Subcutaneous abdominal adipose tissue (tissue), 5 donors: ENCODE measurements around the gene NUP85.
A peak's percentile ranks its signal among the peaks of the same experiment; 100 is the strongest.
"Not testable (repeated sequence)": the region's sequence is repeated elsewhere in the genome, so short reads cannot be mapped to it uniquely, and the experiment has no call there.

ENCODE experiments used
- H3K27ac ChIP-seq: one replicate; pipeline ENCODE4 v1.7.0; 2013; ENCODE audit warnings: low read depth, mild to moderate bottlenecking, inconsistent platforms, low read length, moderate library complexity
- H3K27me3 ChIP-seq, 5 donors: one replicate each; pipeline ENCODE4 v1.7.0; 2013; ENCODE audit warnings: low read length in 5 of 5, inconsistent platforms in 1 of 5; ENCODE audit not compliant: control insufficient read depth in 5 of 5, insufficient read depth in 4 of 5
- H3K36me3 ChIP-seq, 5 donors: one replicate each; pipeline ENCODE4 v1.7.0; 2013; ENCODE audit warnings: low read length in 5 of 5; ENCODE audit not compliant: control insufficient read depth in 5 of 5, insufficient read depth in 5 of 5
- H3K4me1 ChIP-seq, 5 donors: one replicate each; pipeline ENCODE4 v1.7.0; 2013; ENCODE audit warnings: low read length in 5 of 5, mild to moderate bottlenecking in 3 of 5, moderate library complexity in 1 of 5; ENCODE audit not compliant: control insufficient read depth in 5 of 5, insufficient read depth in 5 of 5
- H3K4me3 ChIP-seq, 5 donors: one replicate each; pipeline ENCODE4 v1.7.0; 2013; ENCODE audit warnings: low read length in 5 of 5, low read depth in 1 of 5
- H3K9ac ChIP-seq, 5 donors: one replicate each; pipeline ENCODE4 v1.7.0; 2013; ENCODE audit warnings: low read length in 5 of 5, mild to moderate bottlenecking in 4 of 5, moderate library complexity in 3 of 5
- H3K9me3 ChIP-seq, 5 donors: one replicate each; pipeline ENCODE4 v1.7.0; 2013; ENCODE audit warnings: low read length in 5 of 5; ENCODE audit not compliant: control insufficient read depth in 5 of 5
- donor health status: healthy.
- donor health status: healthy.
- donor health status: healthy.
- donor health status: healthy.
- donor health status: healthy.

Gene NUP85

GRCh38 chr17:75205037-75205792 is at the start of gene NUP85:
NUP85 (plus strand) TSS chr17:75205679; CDS start chr17:75205762, 83 bp downstream.
- H3K4me3 ChIP-seq = peak within 1 kb of the TSS; percentile 84 to 98 (median 98)

GRCh38 chr17:75158480-75158879 is 47.0 kb upstream of the NUP85 start:
- not testable (repeated sequence) for H3K27ac ChIP-seq, H3K36me3 ChIP-seq, H3K27me3 ChIP-seq, H3K9ac ChIP-seq, H3K4me3 ChIP-seq, H3K9me3 ChIP-seq
- peaks cover 0 to 11% (median 9%) of the 10 kb centered on the region in 5 donors for H3K4me1 ChIP-seq

More at GRCh38 chr17:75205037-75205792, at the start of gene NUP85:
- H3K4me1 ChIP-seq = peaks cover 0 to 33% (median 27%) of the 10 kb centered on the region in 5 donors
- H3K36me3 ChIP-seq = peaks cover 6 to 16% (median 11%) of the 10 kb centered on the region in 5 donors
- H3K27me3 ChIP-seq = no peaks in the 10 kb centered on the region
- peak within 1 kb of the TSS; percentile 87 for H3K27ac ChIP-seq
- peak within 1 kb of the TSS; percentile 96 to 100 (median 99) for H3K9ac ChIP-seq
- no peaks in the 10 kb centered on the region for H3K9me3 ChIP-seq

- Histone ChIP-seq H3K9ac (no peak overlapping the region), H3K36me3 (peaks cover 0 to 4% (median 2%) of the 10 kb centered on the region in 5 donors), H3K9me3 (no peaks in the 10 kb centered on the region), H3K27me3 (no peaks in the 10 kb centered on the region), H3K4me1 (peaks cover 0 to 6% (median 5%) of the 10 kb centered on the region in 5 donors), H3K4me3 (no peak overlapping the region), H3K27ac (no peak overlapping the region)
Measured at GRCh38 chr17:75159196-75160031, 46.1 kb upstream of the NUP85 start.

- no peak overlapping the region for H3K4me3 ChIP-seq
- H3K4me1 ChIP-seq = no peaks in the 10 kb centered on the region
- H3K27me3 ChIP-seq = no peaks in the 10 kb centered on the region
- H3K36me3 ChIP-seq = peaks cover 0 to 7% (median 3%) of the 10 kb centered on the region in 5 donors
- no peaks in the 10 kb centered on the region for H3K9me3 ChIP-seq
- H3K9ac ChIP-seq = no peak overlapping the region
- no peak overlapping the region for H3K27ac ChIP-seq
Measured at GRCh38 chr17:75160211-75160610, 45.3 kb upstream of the NUP85 start.

GRCh38 chr17:75163074-75163473 is 42.4 kb upstream of the NUP85 start:
- no peaks in the 10 kb centered on the region for H3K27me3 ChIP-seq
- no peak overlapping the region for H3K9ac ChIP-seq
- H3K36me3 ChIP-seq = peaks cover 6 to 25% (median 16%) of the 10 kb centered on the region in 5 donors
- H3K4me1 ChIP-seq = no peaks in the 10 kb centered on the region
- H3K4me3 ChIP-seq = no peak overlapping the region
- no peak overlapping the region for H3K27ac ChIP-seq
- no peaks in the 10 kb centered on the region for H3K9me3 ChIP-seq

GRCh38 chr17:75164606-75165005 is 40.9 kb upstream of the NUP85 start:
- H3K36me3 ChIP-seq = peaks cover 6 to 30% (median 21%) of the 10 kb centered on the region in 5 donors

GRCh38 chr17:75168998-75169397 is 36.5 kb upstream of the NUP85 start:
- peaks cover 9 to 50% (median 30%) of the 10 kb centered on the region in 5 donors for H3K36me3 ChIP-seq
- no peaks in the 10 kb centered on the region for H3K4me1 ChIP-seq
- H3K27ac ChIP-seq = no peak overlapping the region
- H3K9me3 ChIP-seq = no peaks in the 10 kb centered on the region
- H3K4me3 ChIP-seq = no peak overlapping the region
- H3K27me3 ChIP-seq = no peaks in the 10 kb centered on the region
- no peak overlapping the region for H3K9ac ChIP-seq

More at GRCh38 chr17:75164606-75165005, 40.9 kb upstream of the NUP85 start:
- not testable (repeated sequence) for H3K9ac ChIP-seq, H3K9me3 ChIP-seq, H3K4me3 ChIP-seq, H3K27me3 ChIP-seq, H3K4me1 ChIP-seq, H3K27ac ChIP-seq

GRCh38 chr17:75173526-75173925 is 32.0 kb upstream of the NUP85 start:
- H3K27ac ChIP-seq = no peak overlapping the region
- H3K4me1 ChIP-seq = no peaks in the 10 kb centered on the region
- H3K4me3 ChIP-seq = no peak overlapping the region
- no peaks in the 10 kb centered on the region for H3K9me3 ChIP-seq
- H3K36me3 ChIP-seq = peaks cover 2 to 60% (median 41%) of the 10 kb centered on the region in 5 donors
- peak overlapping the region in 1 of 5 donors; percentile 39 for H3K9ac ChIP-seq
- no peaks in the 10 kb centered on the region for H3K27me3 ChIP-seq

GRCh38 chr17:75174996-75175395 is 30.5 kb upstream of the NUP85 start:
- peaks cover 0 to 6% (median 4%) of the 10 kb centered on the region in 5 donors for H3K4me1 ChIP-seq
- H3K36me3 ChIP-seq = peaks cover 2 to 64% (median 46%) of the 10 kb centered on the region in 5 donors
- no peak overlapping the region for H3K4me3 ChIP-seq
- H3K9ac ChIP-seq = no peak overlapping the region
- no peak overlapping the region for H3K27ac ChIP-seq
- no peaks in the 10 kb centered on the region for H3K9me3 ChIP-seq
- H3K27me3 ChIP-seq = no peaks in the 10 kb centered on the region

- no peaks in the 10 kb centered on the region for H3K9me3 ChIP-seq
- H3K4me3 ChIP-seq = no peak overlapping the region
- peaks cover 2 to 18% (median 14%) of the 10 kb centered on the region in 5 donors for H3K4me1 ChIP-seq
- no peak overlapping the region for H3K9ac ChIP-seq
- peaks cover 2 to 64% (median 46%) of the 10 kb centered on the region in 5 donors for H3K36me3 ChIP-seq
- no peak overlapping the region for H3K27ac ChIP-seq
- H3K27me3 ChIP-seq = no peaks in the 10 kb centered on the region
Measured at GRCh38 chr17:75176625-75177024, 28.9 kb upstream of the NUP85 start.
